H1 (cell line): ENCODE results near the gene ADCY9. TPM values are rescaled to one million over a fixed set of nuclear protein-coding genes. Genes with fewer than 3 reads are reported as not detected.

ENCODE experiments used
- CTCF ChIA-PET: fragments of 300-600 bp; sonication (Branson Sonifier 250); formaldehyde crosslinking; loops from one replicate; lab custom pipeline; 2021; ENCODE audit not compliant: partially characterized antibody; lab: Charles Lee
- POLR2A ChIA-PET: fragments of 300-600 bp; sonication (Branson Sonifier 250); formaldehyde crosslinking; loops from one replicate; lab custom pipeline; 2021; ENCODE audit warnings: inconsistent platforms; ENCODE audit not compliant: partially characterized antibody; lab: Charles Lee
- DNase-seq, 2 experiments: peaks; one replicate each; pipeline versions ENCODE4 v3.0.0 to v3.0.0-alpha.2; 2010 to 2022; ENCODE audit warnings: low spot score in 2 of 2, low read depth in 1 of 2, mixed read lengths in 1 of 2
- FAIRE-seq: peaks from 2 replicates; lab custom pipeline; 2011; peaks lifted over from hg19 to GRCh38; lab: Jason Lieb, UNC
- H2AFZ ChIP-seq: 2 replicates; pipeline ENCODE4 v1.8.1; 2012; ENCODE audit warnings: low read length, inconsistent platforms
- H2AK5ac ChIP-seq: 2 replicates; pipeline ENCODE4 v1.6.1; 2013; ENCODE audit warnings: low read depth, low read length
- H2BK120ac ChIP-seq: replicated peaks from 2 replicates; pipeline ENCODE3; 2013; ENCODE audit warnings: low read depth, low read length, inconsistent platforms
- H2BK12ac ChIP-seq: 2 replicates; pipeline ENCODE4 v1.6.1; 2013; ENCODE audit warnings: low read depth, low read length
- H2BK15ac ChIP-seq: 2 replicates; pipeline ENCODE4 v1.6.1; 2013; ENCODE audit warnings: low read length
- H2BK20ac ChIP-seq: 2 replicates; pipeline ENCODE4 v1.6.1; 2013; ENCODE audit warnings: low read length
- H2BK5ac ChIP-seq: 2 replicates; pipeline ENCODE4 v1.6.1; 2013; ENCODE audit warnings: low read depth, low read length
- H3K14ac ChIP-seq: 2 replicates; pipeline ENCODE4 v1.6.1; 2013; ENCODE audit warnings: inconsistent platforms; ENCODE audit not compliant: insufficient read length
- H3K18ac ChIP-seq: 2 replicates; pipeline ENCODE4 v1.6.1; 2013; ENCODE audit warnings: low read length; ENCODE audit errors: extremely low read depth
- H3K23ac ChIP-seq: 2 replicates; pipeline ENCODE4 v1.6.1; 2013; ENCODE audit warnings: inconsistent platforms; ENCODE audit not compliant: insufficient read length
- H3K23me2 ChIP-seq: 2 replicates; pipeline ENCODE4 v1.6.1; 2013; ENCODE audit warnings: low read depth, low read length
- H3K27ac ChIP-seq: 2 replicates; pipeline ENCODE4 v1.6.1; 2011; ENCODE audit warnings: low read depth, low read length, inconsistent platforms
- H3K27me3 ChIP-seq, 4 experiments: replicated peaks in 1 of 4; 1 replicate in 1 of 4; 2 replicates in 3 of 4; pipeline versions ENCODE4 v1.6.1 to v1.8.1; 2011 to 2013; ENCODE audit warnings: low read length in 3 of 4, mild to moderate bottlenecking in 3 of 4, inconsistent platforms in 2 of 4, mixed read lengths in 2 of 4, moderate library complexity in 1 of 4; ENCODE audit not compliant: control insufficient read depth in 3 of 4, insufficient read depth in 3 of 4; ENCODE audit errors: extremely low read depth in 1 of 4
- H3K36me3 ChIP-seq, 4 experiments: 2 replicates each; pipeline versions ENCODE4 v1.6.1 to v1.8.1; 2011 to 2013; ENCODE audit warnings: mild to moderate bottlenecking in 4 of 4, low read length in 3 of 4, moderate library complexity in 2 of 4, control low read depth in 1 of 4, inconsistent platforms in 1 of 4; ENCODE audit not compliant: insufficient read depth in 4 of 4, control insufficient read depth in 2 of 4
- H3K4ac ChIP-seq: replicated peaks from 2 replicates; pipeline ENCODE3; 2013; ENCODE audit warnings: low read length, low read depth, mixed read lengths, inconsistent platforms; ENCODE audit not compliant: insufficient read length
- H3K4me1 ChIP-seq, 4 experiments: replicated peaks in 1 of 4; 1 replicate in 1 of 4; 2 replicates in 3 of 4; pipeline versions ENCODE4 v1.6.1 to v1.8.1; 2011 to 2013; ENCODE audit warnings: low read length in 3 of 4, inconsistent platforms in 2 of 4, mixed read lengths in 1 of 4; ENCODE audit not compliant: insufficient read depth in 4 of 4, control insufficient read depth in 3 of 4
- H3K4me2 ChIP-seq, 2 experiments: 2 replicates each; pipeline versions ENCODE4 v1.6.1 to v1.8.1; 2011 to 2013; ENCODE audit warnings: low read depth in 2 of 2, low read length in 2 of 2, control low read depth in 1 of 2, inconsistent platforms in 1 of 2, mild to moderate bottlenecking in 1 of 2; ENCODE audit not compliant: insufficient read depth in 1 of 2
- H3K4me3 ChIP-seq, 4 experiments: fragments of 200-600, 300-600 bp in 1 of 4; sonication (generic), shearing (Covaris generic), sonication (Bioruptor Twin) in 1 of 4; 2 replicates each; pipeline versions ENCODE4 v1.5.1 to v1.8.1; 2011 to 2016; ENCODE audit warnings: low read length in 4 of 4, low read depth in 3 of 4, control low read depth in 2 of 4, inconsistent platforms in 2 of 4, mild to moderate bottlenecking in 2 of 4, mixed read lengths in 1 of 4, moderate library complexity in 1 of 4; ENCODE audit not compliant: insufficient read depth in 2 of 4; ENCODE audit errors: extremely low read depth in 1 of 4
- H3K56ac ChIP-seq: replicated peaks from 2 replicates; pipeline ENCODE3; 2013; ENCODE audit warnings: low read depth, mild to moderate bottlenecking, mixed read lengths, low read length, inconsistent platforms; ENCODE audit not compliant: insufficient read length
- H3K79me1 ChIP-seq: 2 replicates; pipeline ENCODE4 v1.6.1; 2013; ENCODE audit warnings: low read depth, low read length, control low read depth
- H3K79me2 ChIP-seq, 2 experiments: 2 replicates each; pipeline versions ENCODE4 v1.6.1 to v1.8.1; 2012 to 2013; ENCODE audit warnings: low read length in 2 of 2, mild to moderate bottlenecking in 2 of 2, inconsistent platforms in 1 of 2; ENCODE audit not compliant: insufficient read depth in 2 of 2, control insufficient read depth in 1 of 2
- H3K9ac ChIP-seq, 4 experiments: replicated peaks in 1 of 4; 1 replicate in 1 of 4; 2 replicates in 3 of 4; pipeline versions ENCODE4 v1.6.1 to v1.8.1; 2011 to 2013; ENCODE audit warnings: low read depth in 3 of 4, low read length in 3 of 4, control low read depth in 2 of 4, mild to moderate bottlenecking in 2 of 4, moderate library complexity in 2 of 4, inconsistent platforms in 1 of 4; ENCODE audit errors: extremely low read depth in 1 of 4
- H3K9me3 ChIP-seq, 2 experiments: 2 replicates each; pipeline versions ENCODE4 v1.6.1 to v1.8.1; 2012 to 2013; ENCODE audit warnings: mild to moderate bottlenecking in 2 of 2, moderate library complexity in 2 of 2, control low read depth in 1 of 2, inconsistent platforms in 1 of 2, low read depth in 1 of 2, low read length in 1 of 2, mixed read lengths in 1 of 2; ENCODE audit not compliant: insufficient read depth in 2 of 2
- H4K20me1 ChIP-seq, 2 experiments: replicated peaks in 1 of 2; 2 replicates each; pipeline versions ENCODE3 to v1.8.1; 2011 to 2013; ENCODE audit warnings: inconsistent platforms in 2 of 2, low read length in 2 of 2, mild to moderate bottlenecking in 1 of 2; ENCODE audit not compliant: insufficient read depth in 2 of 2, control insufficient read depth in 1 of 2
- H4K5ac ChIP-seq: 2 replicates; pipeline ENCODE4 v1.6.1; 2013; ENCODE audit warnings: low read length, low read depth, mixed read lengths, inconsistent platforms; ENCODE audit not compliant: insufficient read length
- H4K8ac ChIP-seq: 2 replicates; pipeline ENCODE4 v1.8.0; 2013; ENCODE audit warnings: mild to moderate bottlenecking, moderate library complexity, low read length, inconsistent platforms; ENCODE audit not compliant: insufficient read depth; ENCODE audit errors: extremely low read depth
- H4K91ac ChIP-seq: replicated peaks from 2 replicates; pipeline ENCODE3; 2013; ENCODE audit warnings: low read length, mixed read lengths, inconsistent platforms; ENCODE audit not compliant: insufficient read length
- CHD2 ChIP-seq: IDR thresholded peaks from 2 replicates; pipeline ENCODE4 v1.6.1; 2012; ENCODE audit warnings: low read length, improper control_type of control experiment
- FOSL1 ChIP-seq: IDR thresholded peaks from 2 replicates; pipeline ENCODE4 v1.6.1; 2011; ENCODE audit warnings: mild to moderate bottlenecking, low read depth, low read length, moderate library complexity; ENCODE audit not compliant: insufficient read depth
- GABPA ChIP-seq: IDR thresholded peaks from 2 replicates; pipeline ENCODE4 v1.6.1; 2011; ENCODE audit warnings: mild to moderate bottlenecking, low read length, moderate library complexity, borderline replicate concordance; ENCODE audit not compliant: insufficient read depth
- HDAC2 ChIP-seq, 2 experiments: fragments of 300-600 bp in 1 of 2; sonication (generic) in 1 of 2; IDR thresholded peaks; 2 replicates each; pipeline ENCODE4 v1.6.1; 2011 to 2012; ENCODE audit warnings: low read depth in 2 of 2, low read length in 2 of 2, mild to moderate bottlenecking in 2 of 2, moderate library complexity in 2 of 2, borderline replicate concordance in 1 of 2, inconsistent platforms in 1 of 2
- HDAC6 ChIP-seq: IDR thresholded peaks from one replicate; pipeline ENCODE4 v1.7.1; 2012; ENCODE audit warnings: low read depth, mild to moderate bottlenecking, inconsistent platforms, low read length, moderate library complexity
- JUN ChIP-seq: IDR thresholded peaks from 2 replicates; pipeline ENCODE4 v1.6.1; 2011; ENCODE audit warnings: low read depth, mild to moderate bottlenecking, improper control_type of control experiment, low read length
- POU5F1 ChIP-seq: IDR thresholded peaks from 2 replicates; pipeline ENCODE4 v1.6.1; 2011; ENCODE audit warnings: low read depth, mild to moderate bottlenecking, low read length, moderate library complexity
- SRF ChIP-seq: IDR thresholded peaks from 2 replicates; pipeline ENCODE4 v1.6.1; 2011; ENCODE audit warnings: mild to moderate bottlenecking, low read depth, low read length, moderate library complexity
- WGBS, 2 experiments: shearing (Covaris generic) in 1 of 2; methylation state at CpG; one replicate each; pipeline versions ENCODE4 v1.1.6 to v1.1.7; 2013 to 2015; ENCODE audit warnings: low lambda C conversion rate in 2 of 2, mixed read lengths in 2 of 2, inconsistent platforms in 1 of 2, low coverage in 1 of 2, missing lambda C conversion rate in 1 of 2; ENCODE audit not compliant: insufficient replicate concordance in 2 of 2, insufficient coverage in 1 of 2, insufficient read length in 1 of 2; ENCODE audit errors: extremely low coverage in 1 of 2, missing lambda C conversion rate in 1 of 2; 5-methylcytosine and 5-hydroxymethylcytosine counted together
- polyA plus RNA-seq, 7 experiments: library from polyadenylated mRNA; depleted of rRNA in 3 of 7; stranded (reverse) in 5 of 7; unstranded in 2 of 7; fragments of >200 nt in 5 of 7; fragments of 200-250 nt in 2 of 7; gene quantifications; 1 replicate in 5 of 7; 2 replicates in 1 of 7; 4 replicates in 1 of 7; pipeline versions ENCODE4 v1.2.1 to v1.2.3, GENCODE V29; 2011 to 2013; ENCODE audit warnings: missing spikeins in 2 of 7, mixed read lengths in 2 of 7
- total RNA-seq: library from RNA; stranded (reverse); fragmentation: NEBNext Ultra II Directional; extraction: Animal tissue kit (Norgen Biotek cat#: 25700); gene quantifications from 2 replicates; pipeline ENCODE4 v1.2.1, GENCODE V29; 2021
- TF ChIP-seq, protein P1 (sequence below): IDR thresholded peaks from 2 replicates; pipeline ENCODE4 v1.6.1; 2011; ENCODE audit warnings: low read length, improper control_type of control experiment

The ADCY9 gene
- total and polyA plus RNA-seq, 2 of the 8 experiments (the other 6 are each of a cell fraction or from before 2014, with no cell fraction given), result 5.4 to 13.1 TPM

DNA sequence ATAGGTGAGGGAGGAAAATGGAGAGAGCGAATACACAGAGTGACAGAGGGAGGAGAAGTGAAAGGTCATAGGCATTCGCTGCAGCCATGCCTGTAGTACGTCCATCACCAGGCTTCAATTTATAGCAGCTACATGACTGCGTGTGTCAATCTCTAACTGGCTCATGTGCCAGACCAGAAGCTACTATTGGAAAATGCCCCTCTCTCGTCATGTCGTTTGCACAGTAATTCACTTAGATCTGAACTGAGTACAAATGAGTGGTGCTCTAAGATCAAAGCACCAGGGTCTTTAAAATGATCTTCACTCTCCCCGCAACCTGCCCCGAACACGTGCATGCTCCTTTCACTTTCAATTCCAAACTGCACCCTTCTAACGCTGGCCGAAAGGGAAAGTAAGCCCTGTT, 51.3 kb downstream of the ADCY9 start:
- DNase-seq, result peak in 1 of 2 experiments; percentile 14
- ChIA-PET CTCF (no interaction called here), POLR2A (no interaction called here)
- Histone ChIP-seq H3K79me1 (no peaks in the 10 kb centered on the region), H3K14ac (no peak overlapping the region), H3K9me3 (no peaks in the 10 kb centered on the region), H3K27me3 (no peaks in the 10 kb centered on the region), H3K4me3 (no peak overlapping the region), H2BK120ac (no peak overlapping the region), H3K56ac (no peak overlapping the region), H3K27ac (no peak overlapping the region), H4K5ac (no peak overlapping the region), H3K4ac (no peak overlapping the region), H3K4me1 (no peaks in the 10 kb centered on the region), H3K23me2 (no peaks in the 10 kb centered on the region), H3K18ac (no peak overlapping the region), H2BK15ac (no peak overlapping the region), H3K4me2 (no peak overlapping the region), H4K91ac (no peak overlapping the region), H3K36me3 (no peaks in the 10 kb centered on the region), H2AK5ac (no peak overlapping the region), H4K20me1 (no peaks in the 10 kb centered on the region), H3K23ac (no peak overlapping the region), H2AFZ (no peak overlapping the region), H3K9ac (no peak overlapping the region), H2BK20ac (no peak overlapping the region), H4K8ac (no peak overlapping the region), H2BK12ac (no peak overlapping the region)
- no peak for FAIRE-seq
- 88% methylated on average over 11 of the region's 11 CpGs; no CpG with 5 or more reads in 1 of the 2 experiments for WGBS, 2 experiments
- TF ChIP-seq JUN (no peak), FOSL1 (no peak), POU5F1 (no peak), HDAC2 (IDR thresholded peaks at IDR 0.05; ENCODE audit: borderline replicate concordance in 1 of 2, low read depth in 2 of 2, low read length in 2 of 2) (no peak), SRF (no peak), GABPA (no peak), CHD2 (no peak), HDAC6 (no peak)
- TF ChIP-seq, protein P1, sequence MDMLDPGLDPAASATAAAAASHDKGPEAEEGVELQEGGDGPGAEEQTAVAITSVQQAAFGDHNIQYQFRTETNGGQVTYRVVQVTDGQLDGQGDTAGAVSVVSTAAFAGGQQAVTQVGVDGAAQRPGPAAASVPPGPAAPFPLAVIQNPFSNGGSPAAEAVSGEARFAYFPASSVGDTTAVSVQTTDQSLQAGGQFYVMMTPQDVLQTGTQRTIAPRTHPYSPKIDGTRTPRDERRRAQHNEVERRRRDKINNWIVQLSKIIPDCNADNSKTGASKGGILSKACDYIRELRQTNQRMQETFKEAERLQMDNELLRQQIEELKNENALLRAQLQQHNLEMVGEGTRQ, result no peak
- TF ChIP-seq, all 59 proteins: peak for 0
- Histone ChIP-seq H3K79me2 (no peaks in the 10 kb centered on the region), H2BK5ac (no peak overlapping the region)
